Activated gamma-delta T cell treated with anti-CD3 and anti-CD28 coated beads, Interleukin-2, amount 50 U/mL, for 16 hours (primary cell): ENCODE results near the gene EEIG2.
A peak's percentile ranks its signal among the peaks of the same experiment; 100 is the strongest.
"Not testable (repeated sequence)": the region's sequence is repeated elsewhere in the genome, so short reads cannot be mapped to it uniquely, and the experiment has no call there.

Experiments used
- DNase-seq: peaks from one replicate; pipeline ENCODE4 v3.0.0-alpha.2; 2020; ENCODE audit warnings: low read depth

Gene EEIG2

DNA sequence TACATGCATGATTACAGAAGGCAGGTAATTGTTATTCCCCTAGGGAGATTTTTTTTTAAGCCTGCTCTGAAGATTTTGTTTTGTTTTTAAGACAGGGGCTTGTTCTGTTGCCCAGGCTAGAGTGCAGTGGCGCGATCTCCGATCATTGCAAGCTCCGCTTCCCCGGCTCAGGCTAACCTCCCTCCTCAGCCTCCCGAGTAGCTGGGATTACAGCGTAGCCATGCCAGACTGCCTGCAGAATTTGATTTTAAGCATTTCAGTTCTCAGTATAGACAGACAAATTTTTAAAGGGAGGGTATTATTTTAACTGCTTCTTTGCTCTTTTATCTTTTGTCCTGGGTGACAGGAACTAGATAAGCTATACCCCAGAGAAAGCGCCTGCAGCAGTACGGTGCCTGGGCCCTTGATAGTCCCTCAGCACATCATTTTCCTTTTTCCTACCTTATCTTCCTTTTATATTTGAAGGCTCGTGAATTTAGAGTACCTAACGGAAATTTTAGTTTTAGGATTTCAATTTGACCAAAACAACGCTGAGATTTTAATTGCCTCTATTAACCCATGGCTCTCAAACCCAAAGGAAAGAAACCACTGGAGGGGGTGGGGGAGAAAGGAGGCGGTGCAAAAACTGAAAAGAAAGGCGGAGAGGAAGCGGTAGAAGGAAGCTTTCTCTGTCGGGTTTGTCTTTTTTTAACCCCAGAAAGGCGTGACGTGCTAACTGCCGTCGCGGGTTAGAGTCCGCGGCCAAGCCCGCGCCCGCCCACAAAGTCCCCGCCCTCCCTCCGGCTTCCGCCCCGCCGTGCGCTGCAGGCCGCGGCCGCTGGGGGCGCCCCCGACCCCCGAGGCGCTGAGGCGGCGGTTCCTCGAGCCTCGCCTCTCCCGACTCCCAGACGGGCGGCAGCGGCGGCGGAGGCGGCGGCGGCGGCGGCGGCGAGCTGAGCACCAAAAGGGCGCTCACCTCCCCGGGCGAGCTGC, at the start of gene EEIG2:
TSS of gene EEIG2 (plus strand) at position 886 of the 972 bp plus-strand sequence. CDS start 329 bp downstream, outside the sequence.
- DNase-seq, result peak; percentile 81

DNA sequence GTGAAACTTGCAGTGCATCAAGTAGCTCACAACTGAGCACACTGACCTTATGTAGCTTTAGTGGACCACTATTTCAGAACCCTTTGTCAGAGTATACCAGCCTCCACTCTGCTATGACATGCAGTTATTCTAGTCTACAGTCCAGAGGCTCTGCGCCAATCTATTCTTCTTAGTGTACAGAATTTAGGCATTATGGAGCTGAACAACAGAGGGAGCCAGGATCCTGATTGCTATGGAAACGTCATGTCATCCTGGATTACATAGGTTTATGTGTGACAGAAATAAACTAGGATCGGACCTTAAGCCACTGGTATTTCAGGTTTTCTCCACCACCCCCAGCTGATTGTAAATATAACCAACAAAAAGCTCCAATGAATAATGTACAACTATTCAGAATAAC, 48.1 kb upstream of the EEIG2 start:
- DNase-seq, result no peak

DNA sequence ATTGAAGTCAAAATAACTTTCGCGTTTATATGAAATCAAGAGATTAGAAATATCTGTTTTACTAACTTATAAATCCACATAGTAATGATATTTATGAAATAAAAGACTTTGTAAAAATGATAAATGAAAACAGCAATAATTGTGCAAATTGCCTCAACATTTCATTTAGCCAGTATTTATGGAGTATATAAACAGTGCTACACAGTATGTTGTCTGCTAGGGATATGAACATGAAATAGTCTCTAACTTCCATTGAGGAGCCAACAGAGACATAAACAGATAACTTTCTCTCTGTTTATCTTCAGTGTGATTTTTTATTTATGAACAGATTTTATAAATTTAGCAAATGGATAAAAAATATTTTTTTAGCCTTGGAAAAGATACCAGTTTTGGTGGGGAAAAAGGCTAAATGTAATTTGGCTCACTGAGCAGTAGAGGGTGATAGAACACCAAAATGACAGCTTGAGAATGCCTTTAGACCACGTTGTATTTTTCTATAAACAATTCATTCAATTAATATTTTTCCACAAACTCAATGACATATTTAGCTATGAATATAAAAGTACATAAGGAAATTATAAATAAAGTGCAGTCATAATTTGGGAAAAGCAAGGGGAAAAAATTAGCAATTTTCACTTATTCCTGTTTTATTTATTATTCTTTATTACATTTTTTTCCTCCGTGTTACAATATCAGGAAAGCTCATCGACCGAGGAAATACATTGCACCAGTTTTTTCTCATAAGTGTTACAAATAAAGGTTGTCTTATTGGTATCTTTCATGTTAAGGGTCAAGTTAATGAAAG, 47.5 kb upstream of the EEIG2 start:
- DNase-seq, result no peak

DNA sequence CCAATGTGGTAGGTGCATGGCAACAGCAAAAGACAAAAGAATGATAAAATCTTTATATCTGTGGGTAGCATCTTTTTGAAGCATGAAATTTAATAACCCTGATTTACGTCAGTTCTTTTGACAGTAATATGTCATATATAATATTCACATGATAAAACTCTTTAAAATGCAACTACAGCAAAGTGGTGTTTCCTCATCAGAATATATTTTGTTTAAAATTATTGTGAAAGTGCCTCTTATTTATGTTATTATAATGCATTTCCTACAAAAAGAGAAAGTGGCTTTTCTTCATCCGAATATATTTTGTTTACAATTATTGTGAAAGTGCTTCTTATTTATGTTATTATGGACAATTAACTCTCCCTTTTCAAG, 46.9 kb upstream of the EEIG2 start:
- DNase-seq, result no peak

DNA sequence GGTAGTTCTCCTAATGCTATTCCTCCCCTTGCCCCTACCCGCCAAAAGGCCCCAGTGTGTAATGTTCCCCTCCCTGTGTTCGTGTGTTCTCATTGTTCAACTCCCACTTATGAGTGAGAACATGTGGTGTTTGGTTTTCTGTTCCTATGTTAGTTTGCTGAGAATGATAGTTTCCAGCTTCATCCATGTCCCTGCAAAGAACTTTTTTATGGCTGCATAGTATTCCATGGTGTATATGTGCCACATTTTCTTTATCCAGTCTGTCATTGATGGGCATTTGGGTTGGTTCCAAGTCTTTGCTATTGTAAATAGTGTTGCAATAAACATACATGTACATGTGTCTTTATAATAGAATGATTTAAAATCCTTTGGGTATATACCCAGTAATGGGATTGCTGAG, 46.0 kb upstream of the EEIG2 start:
- DNase-seq, result not testable (repeated sequence)

DNA sequence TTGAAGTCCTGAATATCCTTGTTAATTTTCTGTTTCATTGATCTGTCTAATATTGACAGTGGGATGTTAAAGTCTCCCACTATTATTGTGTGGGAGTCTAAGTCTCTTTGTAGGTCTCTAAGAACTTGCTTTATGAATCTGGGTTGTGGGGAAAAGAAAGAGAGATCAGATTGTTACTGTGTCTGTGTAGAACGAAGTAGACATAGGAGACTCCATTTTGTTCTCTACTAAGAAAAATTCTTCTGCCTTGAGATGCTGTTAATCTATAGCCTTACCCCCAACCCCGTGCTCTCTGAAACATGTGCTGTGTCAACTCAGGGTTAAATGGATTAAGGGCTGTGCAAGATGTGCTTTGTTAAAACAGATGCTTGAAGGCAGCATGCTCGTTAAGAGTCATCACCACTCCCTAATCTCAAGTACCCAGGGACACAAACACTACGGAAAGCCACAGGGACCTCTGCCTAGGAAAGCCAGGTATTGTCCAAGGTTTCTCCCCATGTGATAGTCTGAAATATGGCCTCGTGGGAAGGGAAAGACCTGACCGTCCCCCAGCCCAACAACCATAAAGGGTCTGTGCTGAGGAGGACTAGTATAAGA, 42.5 kb upstream of the EEIG2 start:
- DNase-seq, result not testable (repeated sequence)

DNA sequence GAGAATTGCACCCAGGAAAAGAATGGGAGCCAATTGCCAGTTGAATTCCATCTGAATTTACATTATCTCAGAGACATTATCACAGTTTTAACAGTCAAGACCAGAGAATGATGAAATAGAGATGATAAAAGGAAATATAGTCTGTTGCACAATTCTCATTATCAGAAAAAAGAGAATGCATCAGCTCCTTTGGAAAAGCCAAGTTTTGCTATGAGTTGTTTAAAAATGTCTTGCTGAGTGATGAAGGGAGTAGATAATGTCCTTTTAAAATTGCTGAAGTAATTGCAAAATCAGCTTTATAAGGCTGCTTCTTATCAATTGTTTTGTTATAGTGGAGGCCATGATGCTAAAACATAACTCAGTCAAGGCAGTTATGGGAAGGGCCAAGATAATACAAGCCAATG, 37.9 kb upstream of the EEIG2 start:
- no peak for DNase-seq

DNA sequence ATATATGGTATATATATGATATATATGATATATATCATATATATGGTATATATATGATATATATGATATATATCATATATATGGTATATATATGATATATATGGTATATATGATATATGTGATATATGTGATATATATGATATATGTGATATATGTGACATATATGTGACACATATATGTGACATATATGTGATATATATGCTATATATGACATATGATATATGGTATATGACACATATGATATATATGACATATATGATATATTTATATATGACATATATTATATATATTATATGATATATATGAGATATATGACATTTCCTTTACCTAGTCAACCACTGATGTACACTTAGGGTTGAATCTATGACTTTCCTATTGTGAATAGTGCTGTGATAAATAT, 36.1 kb upstream of the EEIG2 start:
- no peak for DNase-seq

DNA sequence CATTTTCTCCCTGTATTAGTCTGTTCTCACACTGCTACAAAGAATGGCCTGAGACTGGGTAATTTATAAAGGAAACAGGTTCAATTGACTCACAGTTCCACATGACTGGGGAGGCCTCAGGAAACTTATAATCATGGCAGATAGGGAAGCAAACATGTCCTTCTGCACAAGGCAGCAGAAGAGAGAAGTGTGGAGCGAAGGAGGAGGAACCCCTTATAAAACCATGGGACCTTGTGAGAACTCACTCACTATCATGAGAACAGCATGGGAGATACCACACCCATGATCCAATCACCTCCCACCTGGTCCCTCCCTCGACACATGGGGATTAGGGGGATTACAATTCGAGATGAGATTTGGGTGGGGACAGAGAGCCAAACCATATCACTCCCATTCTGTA, 35.2 kb upstream of the EEIG2 start:
- no peak for DNase-seq

DNA sequence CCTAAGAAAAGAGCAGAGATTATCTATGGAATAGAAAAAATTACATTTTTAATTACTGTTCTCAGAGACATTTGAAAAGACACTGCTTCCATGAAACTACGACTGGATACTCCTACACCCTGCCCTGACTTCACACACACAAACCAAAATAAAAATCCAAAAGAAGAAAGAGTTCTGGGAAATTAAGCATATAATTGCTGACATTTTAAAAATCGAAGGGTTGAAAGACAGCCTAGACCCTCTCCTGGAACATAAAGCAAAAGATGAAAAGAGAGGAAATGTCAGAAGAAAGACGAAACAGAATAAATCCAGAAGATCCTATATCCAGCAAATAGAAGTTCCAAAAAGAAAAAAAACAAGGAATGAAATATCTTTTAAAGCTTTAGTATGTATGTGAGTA, 32.8 kb upstream of the EEIG2 start:
- no peak for DNase-seq

DNA sequence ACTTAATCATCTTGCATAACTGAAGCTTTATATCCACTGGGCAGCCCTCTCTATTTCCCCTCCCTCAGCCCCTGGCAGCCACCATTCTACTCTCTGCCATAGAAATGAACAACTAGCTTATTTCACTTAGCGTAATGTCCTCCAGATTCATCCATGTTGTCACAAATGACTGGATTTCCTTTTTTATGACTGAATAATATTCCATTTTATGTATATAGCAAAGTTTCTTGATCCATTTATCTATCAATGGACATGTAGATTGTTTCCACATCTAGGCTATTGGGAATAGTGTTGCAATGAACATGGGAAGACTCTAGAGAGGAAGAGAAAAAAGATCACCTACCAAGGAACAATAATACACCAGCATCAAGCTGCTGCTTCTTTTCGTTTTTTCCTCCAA, 32.1 kb upstream of the EEIG2 start:
- no peak for DNase-seq

DNA sequence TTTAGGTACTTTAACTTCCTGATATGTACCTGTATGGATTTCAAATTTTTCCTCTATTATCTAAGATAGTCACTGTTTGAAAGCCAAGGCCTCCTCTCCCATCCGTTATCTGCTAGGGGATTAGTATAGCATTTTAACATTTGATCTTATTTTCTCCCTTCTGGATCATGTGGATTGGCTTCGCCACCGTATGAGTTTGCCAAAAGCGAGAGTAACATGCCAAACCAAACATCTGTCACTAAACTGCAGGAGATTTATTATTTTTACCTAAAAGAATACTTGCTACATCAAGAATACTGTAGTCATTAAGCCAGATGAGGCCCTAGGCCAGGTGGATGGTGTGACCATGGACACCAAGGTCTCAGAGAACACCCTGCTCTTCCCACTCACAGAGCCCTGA, 28.5 kb upstream of the EEIG2 start:
- DNase-seq, result no peak

DNA sequence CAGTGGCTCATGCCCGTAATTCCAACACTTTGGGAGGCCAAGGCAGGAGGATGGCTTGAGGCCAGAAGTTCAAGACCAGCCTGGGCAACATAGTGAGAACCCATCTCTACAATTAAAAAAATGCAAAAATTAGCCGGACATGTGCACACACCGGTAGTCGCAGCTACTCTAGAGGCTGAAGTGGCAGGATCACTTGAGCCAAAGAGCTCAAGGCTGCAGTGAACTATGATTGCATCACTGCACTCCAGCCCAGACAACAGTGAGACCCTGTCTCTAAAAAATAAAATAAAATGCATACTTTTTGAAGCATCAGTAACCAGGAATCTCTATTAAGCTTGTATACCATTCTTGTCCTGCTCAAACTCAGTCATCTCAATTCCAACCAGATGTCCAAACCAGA, 27.2 kb upstream of the EEIG2 start:
- no peak for DNase-seq

DNA sequence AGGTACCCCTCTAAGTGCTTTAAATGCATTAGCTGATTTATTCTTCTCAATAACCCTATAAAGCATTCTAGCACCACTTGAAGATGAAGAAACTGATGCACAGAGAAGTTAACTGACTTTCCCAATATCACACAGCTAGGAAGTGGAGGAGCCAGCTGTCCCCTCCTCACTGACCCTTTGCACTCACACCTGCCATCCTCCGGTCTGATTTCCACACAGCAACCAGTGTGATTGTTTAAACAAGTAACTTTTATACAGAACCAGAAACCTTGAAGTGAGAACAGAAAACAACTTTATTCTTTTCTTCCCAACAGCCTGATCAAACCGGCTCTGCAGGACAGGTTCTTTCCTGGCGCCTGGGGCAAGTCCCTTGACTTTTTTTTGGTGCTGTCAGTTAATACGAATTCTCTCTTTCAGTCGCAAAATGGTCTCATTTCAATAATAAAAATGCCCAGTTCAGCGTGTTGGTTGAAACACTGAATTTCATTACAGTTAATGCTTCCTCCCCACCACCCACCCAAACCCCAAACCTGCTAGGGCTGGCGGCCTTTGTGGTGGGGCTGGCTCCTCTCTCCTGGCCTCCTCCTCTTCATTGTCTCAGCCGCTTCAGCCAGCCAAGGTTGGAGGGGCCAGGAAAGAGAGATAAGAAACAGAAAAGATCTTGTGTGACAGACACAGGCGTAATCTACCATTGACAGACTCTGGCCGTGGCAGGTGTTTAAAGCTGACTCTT, 26.4 kb upstream of the EEIG2 start:
- DNase-seq, result no peak

DNA sequence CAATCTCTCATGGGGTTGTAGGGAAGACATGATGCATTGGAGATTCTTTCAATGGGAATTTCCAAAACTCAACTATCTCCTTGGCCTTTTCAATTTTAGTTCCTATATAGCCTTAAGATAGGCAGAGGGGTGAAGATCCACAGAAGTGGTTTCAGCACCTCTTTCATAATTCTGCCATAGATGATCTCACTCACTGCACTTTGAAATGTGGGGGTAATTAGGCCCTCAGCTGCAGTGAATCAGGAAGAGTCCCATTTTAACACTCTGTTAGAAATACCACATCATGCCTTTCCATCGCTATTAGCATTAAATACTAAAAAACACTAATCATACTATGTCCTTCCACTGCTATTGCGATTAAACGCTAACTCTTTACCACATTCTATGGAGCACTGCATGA, 25.1 kb upstream of the EEIG2 start:
- DNase-seq, result no peak

DNA sequence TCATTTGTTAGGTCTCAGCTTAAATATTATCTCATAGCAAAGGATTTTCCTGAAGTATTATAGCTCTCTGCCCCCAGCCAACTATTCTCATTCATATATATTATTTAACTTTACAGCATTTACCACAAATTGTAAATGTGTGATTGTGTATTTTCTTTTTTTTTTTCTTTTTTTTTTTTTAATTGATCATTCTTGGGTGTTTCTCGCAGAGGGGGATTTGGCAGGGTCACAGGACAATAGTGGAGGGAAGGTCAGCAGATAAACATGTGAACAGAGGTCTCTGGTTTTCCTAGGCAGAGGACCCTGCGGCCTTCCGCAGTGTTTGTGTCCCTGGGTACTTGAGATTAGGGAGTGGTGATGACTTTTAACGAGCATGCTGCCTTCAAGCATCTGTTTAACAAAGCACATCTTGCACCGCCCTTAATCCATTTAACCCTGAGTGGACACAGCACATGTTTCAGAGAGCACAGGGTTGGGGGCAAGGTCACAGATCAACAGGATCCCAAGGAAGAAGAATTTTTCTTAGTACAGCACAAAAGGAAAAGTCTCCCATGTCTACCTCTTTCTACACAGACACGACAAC, 24.5 kb upstream of the EEIG2 start:
- not testable (repeated sequence) for DNase-seq

DNA sequence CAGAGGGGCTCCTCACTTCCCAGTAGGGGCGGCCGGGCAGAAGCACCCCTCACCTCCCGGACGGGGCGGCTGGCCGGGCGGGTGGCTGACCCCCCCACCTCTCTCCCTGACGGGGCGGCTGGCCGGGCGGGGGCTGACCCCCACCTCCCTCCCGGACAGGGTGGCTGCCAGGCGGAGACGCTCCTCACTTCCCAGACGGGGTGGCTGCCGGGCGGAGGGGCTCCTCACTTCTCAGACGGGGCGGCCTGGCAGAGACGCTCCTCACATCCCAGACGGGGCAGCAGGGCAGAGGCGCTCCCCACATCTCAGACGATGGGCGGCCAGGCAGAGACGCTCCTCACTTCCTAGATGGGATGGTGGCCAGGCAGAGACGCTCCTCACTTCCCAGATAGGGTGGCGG, 23.9 kb upstream of the EEIG2 start:
- DNase-seq, result not testable (repeated sequence)

DNA sequence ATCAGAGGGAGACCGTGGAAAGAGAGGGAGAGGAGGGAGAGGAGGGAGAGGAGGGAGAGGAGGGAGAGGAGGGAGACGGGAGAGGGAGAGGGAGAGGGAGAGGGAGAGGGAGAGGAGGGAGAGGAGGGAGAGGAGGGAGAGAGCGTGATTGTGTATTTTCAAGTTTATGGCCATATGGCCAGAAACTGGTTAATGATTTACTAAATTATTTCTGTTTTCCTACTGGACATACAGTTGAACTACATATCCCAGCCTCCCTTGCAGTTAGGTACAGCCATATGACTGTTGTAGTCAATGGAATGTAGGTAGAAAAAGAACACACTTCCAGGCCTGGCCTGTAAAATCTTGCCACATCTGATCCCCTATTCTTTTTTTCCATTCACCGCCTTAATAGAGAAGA, 23.1 kb upstream of the EEIG2 start:
- DNase-seq, result not testable (repeated sequence)

DNA sequence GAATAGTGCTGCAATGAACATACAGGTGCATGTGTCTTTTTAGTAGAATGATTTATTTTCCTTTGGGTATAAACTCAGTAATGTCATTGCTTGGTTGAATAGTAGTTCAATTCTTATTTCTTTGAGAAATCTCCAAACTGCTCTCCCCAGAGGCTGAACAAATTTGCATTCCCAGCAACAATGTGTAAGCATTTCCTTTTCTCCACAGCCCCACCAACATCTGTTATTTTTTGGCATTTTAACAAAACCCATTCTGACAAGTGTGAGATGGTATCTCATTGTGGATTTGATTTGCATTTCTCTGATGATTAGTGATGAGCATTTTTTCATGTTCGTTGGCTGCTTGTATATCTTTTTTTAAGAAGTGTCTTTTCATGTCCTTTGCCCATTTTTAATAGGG, 21.9 kb upstream of the EEIG2 start:
- DNase-seq, result no peak

DNA sequence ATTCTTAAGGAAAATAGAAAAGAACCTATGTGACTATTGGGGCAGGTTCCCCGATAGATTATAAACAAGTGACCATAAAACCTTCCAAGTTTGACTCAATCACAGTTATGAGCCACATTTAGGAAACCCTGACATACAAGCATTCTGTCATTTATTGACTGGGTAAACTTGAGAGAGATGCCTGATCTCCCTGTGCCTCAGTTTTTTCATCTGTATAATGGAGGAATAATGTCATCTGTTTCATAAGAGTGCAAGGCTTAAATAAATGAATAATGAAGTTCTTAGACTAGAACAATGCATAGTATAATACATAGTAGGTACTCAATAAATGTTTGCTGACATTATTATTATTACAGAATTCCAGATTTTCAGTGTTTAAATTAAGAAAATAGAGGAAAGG, 18.9 kb upstream of the EEIG2 start:
- DNase-seq, result no peak

DNA sequence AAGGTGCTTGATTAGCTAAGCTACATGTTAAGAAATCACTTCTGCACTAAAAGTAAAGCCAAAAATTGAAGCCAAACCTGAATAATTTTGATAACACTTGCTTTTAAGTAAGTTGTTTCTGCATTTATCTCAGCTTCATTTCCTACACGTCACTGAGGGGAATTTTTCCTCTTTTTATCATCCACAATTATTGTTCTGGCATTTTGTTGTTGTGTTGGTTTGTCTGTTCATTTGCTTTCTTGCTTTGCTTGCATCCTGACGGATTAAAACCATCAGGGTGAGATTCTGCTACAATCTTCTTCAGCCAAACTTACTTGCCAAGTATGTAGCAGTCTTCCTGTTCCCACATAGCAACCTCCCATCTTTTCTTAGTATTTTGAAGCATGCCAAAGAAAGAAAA, 18.0 kb upstream of the EEIG2 start:
- DNase-seq, result no peak

DNA sequence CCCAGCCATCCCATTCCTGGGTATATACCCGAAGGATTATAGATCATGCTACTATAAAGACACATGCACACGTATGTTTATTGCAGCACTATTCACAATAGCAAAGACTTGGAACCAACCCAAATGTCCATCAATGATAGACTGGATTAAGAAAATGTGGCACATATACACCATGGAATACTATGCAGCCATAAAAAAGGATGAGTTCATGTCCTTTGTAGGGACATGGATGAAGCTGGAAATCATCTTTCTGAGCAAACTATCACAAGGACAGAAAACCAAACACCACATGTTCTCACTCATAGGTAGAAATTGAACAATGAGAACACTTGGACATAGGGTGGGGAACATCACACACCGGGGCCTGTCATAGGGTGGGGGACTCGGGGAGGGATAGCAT, 12.4 kb upstream of the EEIG2 start:
- DNase-seq, result not testable (repeated sequence)
